Measurements from ENCODE around the gene VMP1. TPM values are rescaled to one million over a fixed set of nuclear protein-coding genes. Genes with fewer than 3 reads are reported as not detected.

The VMP1 gene
- total and polyA plus RNA-seq, 2 of the 13 experiments (the other 11 are each of a cell fraction or from before 2014, with no cell fraction given): 186 to 271 TPM

- TF ChIP-seq ATF7-NPFF (CRISPR knock-in tag; IDR thresholded peaks at IDR 0.05; ENCODE audit: low read depth) (0 out of 2 replicates have a peak, but pooled peaks have one; percentile 40), CSRNP2 (CRISPR knock-in tag; conservative IDR thresholded peaks at IDR 0.05; ENCODE audit: low read depth) (no peak), SYNCRIP (IDR thresholded peaks at IDR 0.05; ENCODE audit: insufficient read depth, low read depth, low read length) (no peak), ZNF543 (CRISPR knock-in tag; IDR thresholded peaks at IDR 0.05) (no peak), ZNF563 (CRISPR knock-in tag; IDR thresholded peaks at IDR 0.05) (no peak), IRF2 (CRISPR knock-in tag; IDR thresholded peaks at IDR 0.05) (peak; percentile 99), SMAD3 (CRISPR knock-in tag; IDR thresholded peaks at IDR 0.05) (peak; percentile 100), RFXANK (CRISPR knock-in tag; IDR thresholded peaks at IDR 0.05) (peak; percentile 94), PAX8 (CRISPR knock-in tag; IDR thresholded peaks at IDR 0.05; ENCODE audit: borderline replicate concordance) (no peak), ZNF773 (CRISPR knock-in tag; IDR thresholded peaks at IDR 0.05; ENCODE audit: borderline replicate concordance) (no peak), MED13 (CRISPR knock-in tag; IDR thresholded peaks at IDR 0.05) (peak; percentile 91), MYPOP (CRISPR knock-in tag; IDR thresholded peaks at IDR 0.05) (peak; percentile 95; the same call in 1 of the 2 replicates), ZNF329 (CRISPR knock-in tag; IDR thresholded peaks at IDR 0.05; ENCODE audit: low read depth) (no peak), ZBTB26 (CRISPR knock-in tag; IDR thresholded peaks at IDR 0.05; ENCODE audit: borderline replicate concordance) (peak; percentile 89), AGO2 (optimal IDR thresholded peaks at IDR 0.05; ENCODE audit: low read depth, low read length) (no peak), SIX4 (CRISPR knock-in tag; IDR thresholded peaks at IDR 0.05) (peak; percentile 91), ATF4 (CRISPR knock-in tag; IDR thresholded peaks at IDR 0.05) (peak in 1 of 2 experiments; percentile 99; a peak in 2 of 4 replicates), SRF (IDR thresholded peaks at IDR 0.05; ENCODE audit: low read depth, low read length) (peak; percentile 27; the same call in 1 of the 2 replicates), ZNF333 (CRISPR knock-in tag; IDR thresholded peaks at IDR 0.05; ENCODE audit: borderline replicate concordance) (no peak), ZFY (CRISPR knock-in tag; IDR thresholded peaks at IDR 0.05) (peak; percentile 49), ZNF567 (CRISPR knock-in tag; IDR thresholded peaks at IDR 0.05; ENCODE audit: borderline replicate concordance) (no peak), ATF5 (CRISPR knock-in tag; IDR thresholded peaks at IDR 0.05; ENCODE audit: low read depth) (no peak), NPAS2 (CRISPR knock-in tag; IDR thresholded peaks at IDR 0.05; ENCODE audit: borderline replicate concordance) (no peak), SALL2 (CRISPR knock-in tag; IDR thresholded peaks at IDR 0.05) (peak; percentile 86)
Observed at GRCh38 chr17:59786536-59787319, 79.3 kb downstream of the VMP1 start (continued).
